GM23338 (cell line): Measurements from ENCODE around the gene IPO8. TPM values are rescaled to one million over a fixed set of nuclear protein-coding genes. Genes with fewer than 3 reads are reported as not detected.

Experiments used
- ATAC-seq: fragments of 200-7000 bp; cut with Tn5 transposase; 3 replicates; pipeline ENCODE4 v1.9.1; 2020
- DNase-seq: peaks from one replicate; pipeline ENCODE4 v3.0.0-alpha.2; 2015; ENCODE audit warnings: low spot score
- H2AFZ ChIP-seq: fragments of 200-600 bp; sonication (generic); 2 replicates; pipeline ENCODE4 v1.8.0; 2016; ENCODE audit warnings: antibody characterized with exemption, mild to moderate bottlenecking, moderate library complexity
- H3F3A ChIP-seq: fragments of 200-600 bp; sonication (generic); replicated peaks from 2 replicates; pipeline ENCODE4 v1.8.0; 2017; ENCODE audit warnings: antibody characterized with exemption, mixed run types, low read depth
- H3K27ac ChIP-seq: fragments of 200-600 bp; sonication (generic); 2 replicates; pipeline ENCODE4 v1.6.1; 2016; ENCODE audit warnings: low read depth
- H3K27me3 ChIP-seq: fragments of 200-600 bp; sonication (generic); 2 replicates; pipeline ENCODE4 v1.8.0; 2016; ENCODE audit warnings: mild to moderate bottlenecking, mixed run types, moderate library complexity; ENCODE audit not compliant: insufficient read depth
- H3K36me3 ChIP-seq: fragments of 200-600 bp; sonication (generic); 2 replicates; pipeline ENCODE4 v1.8.0; 2016; ENCODE audit warnings: mild to moderate bottlenecking; ENCODE audit not compliant: insufficient read depth
- H3K4me1 ChIP-seq: fragments of 200-600 bp; sonication (generic); 2 replicates; pipeline ENCODE4 v1.8.0; 2016; ENCODE audit warnings: mild to moderate bottlenecking, moderate library complexity; ENCODE audit not compliant: insufficient read depth
- H3K4me2 ChIP-seq: fragments of 200-600 bp; sonication (generic); 2 replicates; pipeline ENCODE4 v1.7.1; 2017; ENCODE audit warnings: mixed run types
- H3K4me3 ChIP-seq: fragments of 200-600 bp; sonication (generic); 2 replicates; pipeline ENCODE4 v1.6.1; 2016; ENCODE audit warnings: mixed run types
- H3K79me2 ChIP-seq: fragments of 200-600 bp; sonication (generic); replicated peaks from 2 replicates; pipeline ENCODE4 v1.8.0; 2017; ENCODE audit warnings: mild to moderate bottlenecking; ENCODE audit not compliant: insufficient read depth
- H3K9me2 ChIP-seq: fragments of 200-600 bp; sonication (generic); 2 replicates; pipeline ENCODE4 v1.8.0; 2017; ENCODE audit not compliant: insufficient read depth
- H4K20me1 ChIP-seq: fragments of 200-600 bp; sonication (generic); replicated peaks from 2 replicates; pipeline ENCODE4 v1.8.0; 2017; ENCODE audit warnings: mild to moderate bottlenecking; ENCODE audit not compliant: insufficient read depth
- H3K27ac Mint-ChIP-seq: 2 replicates; pipeline ENCODE4 v1.8.0; 2020; ENCODE audit warnings: inconsistent platforms, mild to moderate bottlenecking, moderate library complexity, mixed read lengths
- H3K27me3 Mint-ChIP-seq: 3 replicates; pipeline ENCODE4 v1.8.0; 2022; ENCODE audit warnings: low read depth, mild to moderate bottlenecking, moderate library complexity, mixed read lengths, inconsistent platforms; ENCODE audit not compliant: insufficient read depth, poor library complexity
- H3K36me3 Mint-ChIP-seq: 3 replicates; pipeline ENCODE4 v1.8.0; 2021; ENCODE audit warnings: low read depth, mild to moderate bottlenecking, inconsistent platforms, moderate library complexity, mixed read lengths
- H3K4me1 Mint-ChIP-seq: 3 replicates; pipeline ENCODE4 v1.8.0; 2020; ENCODE audit warnings: mild to moderate bottlenecking, inconsistent platforms, mixed read lengths
- H3K4me3 Mint-ChIP-seq: 3 replicates; pipeline ENCODE4 v1.8.0; 2021; ENCODE audit warnings: moderate library complexity, mild to moderate bottlenecking, inconsistent platforms, mixed read lengths
- H3K9me3 Mint-ChIP-seq: 3 replicates; pipeline ENCODE4 v1.8.0; 2020; ENCODE audit warnings: moderate library complexity, mild to moderate bottlenecking, inconsistent platforms, mixed read lengths
- CREB1 ChIP-seq: fragments of 250-450 bp; sonication (Bioruptor Pico); IDR thresholded peaks from 2 replicates; pipeline ENCODE4 v1.5.0; 2020; ENCODE audit warnings: low read depth, mild to moderate bottlenecking, moderate library complexity
- CTCF ChIP-seq, 2 experiments: fragments of 200-600 bp in 1 of 2; sonication (generic) in 1 of 2; conservative IDR thresholded peaks; 2 replicates each; pipeline versions ENCODE4 v1.5.1 to v1.6.1; 2016 to 2017; ENCODE audit warnings: antibody characterized with exemption in 2 of 2, low read depth in 2 of 2, mild to moderate bottlenecking in 2 of 2, moderate library complexity in 1 of 2
- ETS1 ChIP-seq: IDR thresholded peaks from 2 replicates; pipeline ENCODE4 v1.6.1; 2016; ENCODE audit warnings: antibody characterized with exemption
- EZH2 ChIP-seq: fragments of 200-600 bp; sonication (generic); IDR thresholded peaks from one replicate; pipeline ENCODE4 v1.8.0; 2017; ENCODE audit warnings: antibody characterized with exemption, mild to moderate bottlenecking, low read depth; ENCODE audit not compliant: unreplicated experiment
- EZH2phosphoT487 ChIP-seq: fragments of 200-600 bp; sonication (generic); IDR thresholded peaks from one replicate; pipeline ENCODE4 v1.8.1; 2018; ENCODE audit warnings: antibody characterized with exemption; ENCODE audit not compliant: unreplicated experiment
- JUNB ChIP-seq: IDR thresholded peaks from one replicate; pipeline ENCODE4 v1.6.1; 2016; ENCODE audit warnings: antibody characterized with exemption; ENCODE audit not compliant: unreplicated experiment
- NANOG ChIP-seq: IDR thresholded peaks from 2 replicates; pipeline ENCODE4 v1.6.1; 2016; ENCODE audit warnings: antibody characterized with exemption, borderline replicate concordance
- POLR2AphosphoS5 ChIP-seq: IDR thresholded peaks from 2 replicates; pipeline ENCODE4 v1.6.1; 2016; ENCODE audit warnings: antibody characterized with exemption, low read depth
- REST ChIP-seq: IDR thresholded peaks from one replicate; pipeline ENCODE4 v1.6.1; 2018; ENCODE audit warnings: antibody characterized with exemption; ENCODE audit not compliant: unreplicated experiment
- STAT1 ChIP-seq: IDR thresholded peaks from one replicate; pipeline ENCODE4 v1.6.1; 2016; ENCODE audit warnings: antibody characterized with exemption; ENCODE audit not compliant: unreplicated experiment
- ZNF114 ChIP-seq: fragments of 250-450 bp; sonication (Bioruptor Pico); IDR thresholded peaks from 2 replicates; pipeline ENCODE4 v1.5.0; 2020; ENCODE audit warnings: mild to moderate bottlenecking, moderate library complexity
- ZNF331 ChIP-seq: fragments of 250-450 bp; sonication (Bioruptor Pico); IDR thresholded peaks from 2 replicates; pipeline ENCODE4 v1.5.0; 2020; ENCODE audit warnings: low read depth, mild to moderate bottlenecking, moderate library complexity
- ZNF462 ChIP-seq: fragments of 250-450 bp; sonication (Bioruptor Pico); IDR thresholded peaks from 2 replicates; pipeline ENCODE4 v1.5.0; 2020; ENCODE audit warnings: mild to moderate bottlenecking, moderate library complexity
- polyA plus RNA-seq: library from polyadenylated mRNA; unstranded; fragments of >200 nt; fragmentation: Nextera tagmentation; extraction: Ambion mirVana; gene quantifications from 2 replicates; pipeline ENCODE4 v1.2.1, GENCODE V29; 2016
- total RNA-seq: library from RNA; depleted of rRNA; stranded (reverse); fragments of >200 nt; shearing (Covaris generic); gene quantifications from 2 replicates; pipeline ENCODE4 v1.2.3, GENCODE V29; 2014

The IPO8 gene
- total and polyA plus RNA-seq, 2 experiments from 2014 or later, result 13.4 to 53.6 TPM

GRCh38 chr12:30630979-30631285 lies 64.7 kb downstream of the IPO8 start:
- H2AFZ ChIP-seq, result no peak overlapping the region
- no peak overlapping the region for H3K27ac Mint-ChIP-seq
- no peaks in the 10 kb centered on the region for H3K4me1 Mint-ChIP-seq
- no peaks in the 10 kb centered on the region for H3K27me3 Mint-ChIP-seq
- no peak overlapping the region for H3K4me3 Mint-ChIP-seq
- H3F3A ChIP-seq, result no peaks in the 10 kb centered on the region
- ATAC-seq (no peak), DNase-seq (no peak)
- H3K27ac ChIP-seq, result 0 out of 2 replicates have a peak overlapping the region, but pooled peaks have one; percentile 1
- no peaks in the 10 kb centered on the region for H3K79me2 ChIP-seq
- H3K4me1 ChIP-seq, result no peaks in the 10 kb centered on the region
- H3K4me2 ChIP-seq, result no peak overlapping the region
- no peaks in the 10 kb centered on the region for H3K9me3 Mint-ChIP-seq
- H3K27me3 ChIP-seq, result no peaks in the 10 kb centered on the region
- no peaks in the 10 kb centered on the region for H4K20me1 ChIP-seq
- peaks cover 12% of the 10 kb centered on the region; the same call in 2 of the 3 replicates for H3K36me3 Mint-ChIP-seq
- TF ChIP-seq ZNF331 (no peak), REST (no peak), EZH2 (no peak), JUNB (no peak), STAT1 (no peak), ZNF462 (CRISPR knock-in tag) (no peak), CREB1 (CRISPR knock-in tag) (no peak), NANOG (no peak), ZNF114 (CRISPR knock-in tag) (no peak), POLR2AphosphoS5 (no peak), CTCF (conservative IDR thresholded peaks at IDR 0.05; ENCODE audit: low read depth in 2 of 2) (no peak), ETS1 (no peak), EZH2phosphoT487 (no peak)
- no peaks in the 10 kb centered on the region for H3K9me2 ChIP-seq
- no peak overlapping the region for H3K4me3 ChIP-seq
- H3K36me3 ChIP-seq, result peaks cover 6% of the 10 kb centered on the region; the same call in 1 of the 2 replicates
